ENCODE measurements around the gene CRELD1.

GRCh38 chr3:9980251-9980650, 46.6 kb downstream of the CRELD1 start:
- TF ChIP-seq REST (IDR thresholded peaks at IDR 0.05; ENCODE audit: insufficient read depth in 1 of 2, low read depth in 2 of 2, low read length in 2 of 2), result no peak
- no peak for TF ChIP-seq POLR2AphosphoS5 (IDR thresholded peaks at IDR 0.05; ENCODE audit: low read depth, low read length)
- TF ChIP-seq TAF1 (IDR thresholded peaks at IDR 0.05; ENCODE audit: borderline replicate concordance, insufficient read depth, low read length), result no peak

Data from PFSK-1 (cell line).